K562 (cell line): ENCODE results near the gene PACSIN1. TPM values are rescaled to one million over a fixed set of nuclear protein-coding genes. Genes with fewer than 3 reads are reported as not detected.
A peak's percentile ranks its signal among the peaks of the same experiment; 100 is the strongest.

Experiments used
- ADNP ChIP-seq: fragments of 200-800 bp; sonication (Bioruptor generic); IDR thresholded peaks from 2 replicates; pipeline ENCODE4 v1.6.1; 2016; ENCODE audit warnings: missing genetic modification characterization, missing compliant biosample characterization
- AFF1 ChIP-seq, 2 experiments: fragments of 450-650 bp; IDR thresholded peaks; 2 replicates each; pipeline ENCODE4 v1.6.1; 2018; ENCODE audit warnings: mild to moderate bottlenecking in 2 of 2, low read depth in 1 of 2; ENCODE audit not compliant: partially characterized antibody in 2 of 2
- BCOR ChIP-seq: fragments of 450-650 bp; IDR thresholded peaks from 2 replicates; pipeline ENCODE4 v1.6.1; 2016
- CBX8 ChIP-seq: fragments of 200-600 bp; sonication (generic); IDR thresholded peaks from 2 replicates; pipeline ENCODE4 v1.6.1; 2012; ENCODE audit warnings: borderline replicate concordance, mixed run types, low read depth, mild to moderate bottlenecking, moderate library complexity, mixed read lengths, low read length, control low read depth, inconsistent platforms; ENCODE audit not compliant: poor library complexity, severe bottlenecking; ENCODE audit errors: extremely low read depth
- CHD4 ChIP-seq: fragments of 200-600 bp; sonication (generic); IDR thresholded peaks from 3 replicates; pipeline ENCODE4 v1.6.1; 2012; ENCODE audit warnings: low read depth, mild to moderate bottlenecking, mixed read lengths, low read length, inconsistent platforms; ENCODE audit not compliant: insufficient read depth, insufficient replicate concordance, poor library complexity, severe bottlenecking
- CTCF ChIP-seq, 3 experiments: IDR thresholded peaks in 2 of 3; conservative IDR thresholded peaks in 1 of 3; 2 replicates each; pipeline ENCODE4 v1.5.1; 2011 to 2012; ENCODE audit warnings: low read length in 3 of 3, mild to moderate bottlenecking in 3 of 3, control low read depth in 2 of 3, improper control_type of control experiment in 1 of 3, inconsistent platforms in 1 of 3, low read depth in 1 of 3, mixed read lengths in 1 of 3, moderate library complexity in 1 of 3; ENCODE audit not compliant: insufficient read depth in 2 of 3
- ESRRB ChIP-seq: fragments of 250-450 bp; sonication (Bioruptor Pico); IDR thresholded peaks from 2 replicates; pipeline ENCODE4 v1.5.0; 2020; ENCODE audit warnings: mild to moderate bottlenecking, moderate library complexity, borderline replicate concordance
- MAFK ChIP-seq: IDR thresholded peaks from 2 replicates; pipeline ENCODE4 v1.6.1; 2011; ENCODE audit warnings: low read length, improper control_type of control experiment
- NCOA6 ChIP-seq: fragments of 450-650 bp; IDR thresholded peaks from 2 replicates; pipeline ENCODE4 v1.6.1; 2017; ENCODE audit warnings: mild to moderate bottlenecking
- NR4A1 ChIP-seq, 2 experiments: fragments of 250-450 bp in 1 of 2; fragments of 450-650 bp in 1 of 2; sonication (Bioruptor Pico) in 1 of 2; IDR thresholded peaks; 2 replicates each; pipeline versions ENCODE4 v1.4.0 to v1.6.1; 2016 to 2020; ENCODE audit warnings: mild to moderate bottlenecking in 2 of 2, missing compliant biosample characterization in 1 of 2, missing genetic modification characterization in 1 of 2, moderate library complexity in 1 of 2
- PRPF4 ChIP-seq: fragments of 200-400 bp; formaldehyde crosslinking; IDR thresholded peaks from one replicate; pipeline ENCODE4 v1.6.1; 2017; ENCODE audit warnings: low read length, low read depth, mild to moderate bottlenecking; ENCODE audit not compliant: insufficient read depth, poor library complexity, severe bottlenecking
- RNF219 ChIP-seq: fragments of 250-450 bp; sonication (Bioruptor Pico); IDR thresholded peaks from 2 replicates; pipeline ENCODE4 v1.5.0; 2022; ENCODE audit warnings: mild to moderate bottlenecking
- SLC30A9 ChIP-seq: fragments of 250-450 bp; sonication (Bioruptor Pico); IDR thresholded peaks from 2 replicates; pipeline ENCODE4 v1.8.0; 2022; ENCODE audit warnings: mild to moderate bottlenecking, moderate library complexity
- ZBTB34 ChIP-seq: fragments of 250-450 bp; sonication (Bioruptor Pico); IDR thresholded peaks from 2 replicates; pipeline ENCODE4 v1.8.0; 2021; ENCODE audit warnings: mild to moderate bottlenecking, moderate library complexity
- ZNF444 ChIP-seq: fragments of 250-450 bp; sonication (Bioruptor Pico); IDR thresholded peaks from 2 replicates; pipeline ENCODE4 v1.4.0; 2020; ENCODE audit warnings: mild to moderate bottlenecking, moderate library complexity
- ZNF655 ChIP-seq: fragments of 250-450 bp; sonication (Bioruptor Pico); IDR thresholded peaks from 2 replicates; pipeline ENCODE4 v1.5.0; 2021
- polyA plus RNA-seq, 8 experiments: library from polyadenylated mRNA; depleted of rRNA in 4 of 8; stranded (reverse) in 5 of 8; unstranded in 3 of 8; fragments of >200 nt; fragmentation: Nextera tagmentation in 2 of 8; fragmentation: Illumina TruSeq in 1 of 8; extraction: Ambion mirVana in 2 of 8; extraction: Trizol in 1 of 8; gene quantifications; 2 replicates each; pipeline versions ENCODE4 v1.2.1 to v1.2.3, GENCODE V29; 2011 to 2014; ENCODE audit warnings: inconsistent platforms in 1 of 8, missing spikeins in 1 of 8
- total RNA-seq, 7 experiments: library from RNA; depleted of rRNA in 6 of 7; stranded (reverse); fragments of >200 nt in 6 of 7; fragmentation: Illumina TruSeq in 2 of 7; extraction: Trizol in 2 of 7; gene quantifications; 2 replicates each; pipeline versions ENCODE4 v1.2.1 to v1.2.3, GENCODE V29; 2011 to 2021; ENCODE audit warnings: low replicate concordance in 1 of 7

Gene PACSIN1
- total and polyA plus RNA-seq, 9 of the 15 experiments (the other 6 are each of a cell fraction or from before 2014, with no cell fraction given): 0.01 to 1.7 (median 0.45) TPM

- TF ChIP-seq ZNF655 (CRISPR knock-in tag) (no peak), ZBTB34 (CRISPR knock-in tag) (no peak), AFF1 (IDR thresholded peaks at IDR 0.05; ENCODE audit: low read depth in 1 of 2, partially characterized antibody in 2 of 2) (no peak), MAFK (no peak), PRPF4 (no peak), ADNP (peak; percentile 22; the same call in 1 of the 2 replicates), RNF219 (CRISPR knock-in tag) (no peak), CBX8 (no peak), CTCF (IDR thresholded peaks at IDR 0.05 in 2 of 3, conservative IDR thresholded peaks at IDR 0.05 in 1 of 3; ENCODE audit: insufficient read depth in 2 of 3, low read depth in 1 of 3, low read length in 3 of 3) (no peak), ZNF444 (CRISPR knock-in tag) (no peak), SLC30A9 (CRISPR knock-in tag) (no peak), BCOR (peak; percentile 71), NR4A1 (CRISPR knock-in tag; IDR thresholded peaks at IDR 0.05) (no peak), NR4A1 (tag; IDR thresholded peaks at IDR 0.05) (no peak), ESRRB (CRISPR knock-in tag) (no peak), CHD4 (peak; percentile 80), NCOA6 (no peak)
Observed at GRCh38 chr6:34563513-34563870, 97.6 kb downstream of the PACSIN1 start (continued).
